NB4 (cell line): ENCODE measurements around the gene AP1M2.

Source experiments
- DNase-seq: peaks from one replicate; pipeline ENCODE4 v3.0.0; 2010; ENCODE audit warnings: low read depth
- H3K4me3 ChIP-seq: one replicate; pipeline ENCODE4 v1.5.1; 2011; ENCODE audit warnings: mild to moderate bottlenecking, low read depth, low read length, moderate library complexity
- CTCF ChIP-seq: IDR thresholded peaks from one replicate; pipeline ENCODE4 v1.5.1; 2012; ENCODE audit warnings: low read depth, low read length
- MAX ChIP-seq: IDR thresholded peaks from 2 replicates; pipeline ENCODE4 v1.6.1; 2011; ENCODE audit warnings: low read depth, low read length
- MYC ChIP-seq: IDR thresholded peaks from 2 replicates; pipeline ENCODE4 v1.6.1; 2011; ENCODE audit warnings: low read depth, low read length
- POLR2A ChIP-seq: IDR thresholded peaks from 2 replicates; pipeline ENCODE4 v1.6.1; 2011; ENCODE audit warnings: mild to moderate bottlenecking; ENCODE audit not compliant: insufficient read length; ENCODE audit errors: extremely low read depth

The AP1M2 gene

GRCh38 chr19:10625762-10626138 is 38.6 kb upstream of the AP1M2 start:
- TF ChIP-seq MYC (no peak), CTCF (no peak), MAX (no peak), POLR2A (no peak)
- no peak overlapping the region for H3K4me3 ChIP-seq
- DNase-seq: no peak

- TF ChIP-seq CTCF: no peak
- no peak for TF ChIP-seq MYC
- TF ChIP-seq POLR2A: no peak
- TF ChIP-seq MAX: no peak
- DNase-seq: no peak
- H3K4me3 ChIP-seq: no peak within 1 kb of the TSS
Measured at GRCh38 chr19:10625003-10625761, 38.1 kb upstream of the AP1M2 start, which contains the start of gene SLC44A2. Gene SLC44A2, plus strand, starts transcription at chr19:10625553. Its CDS starts 81 bp downstream, at chr19:10625634.

- no peak overlapping the region for H3K4me3 ChIP-seq
- TF ChIP-seq MYC (no peak), MAX (no peak), POLR2A (no peak), CTCF (no peak)
Measured at GRCh38 chr19:10624585-10624984, 37.5 kb upstream of the AP1M2 start.

GRCh38 chr19:10621966-10622365 is 34.9 kb upstream of the AP1M2 start:
- no peak overlapping the region for H3K4me3 ChIP-seq
- TF ChIP-seq MYC (no peak), CTCF (no peak), POLR2A (no peak), MAX (no peak)
- no peak for DNase-seq

More at GRCh38 chr19:10624585-10624984, 37.5 kb upstream of the AP1M2 start:
- no peak for DNase-seq

- TF ChIP-seq MYC (no peak), POLR2A (no peak), CTCF (no peak), MAX (no peak)
- H3K4me3 ChIP-seq: no peak overlapping the region
- no peak for DNase-seq
Measured at GRCh38 chr19:10620786-10621185, 33.7 kb upstream of the AP1M2 start.

GRCh38 chr19:10618846-10619245 is 31.7 kb upstream of the AP1M2 start:
- TF ChIP-seq POLR2A (no peak), MAX (no peak), CTCF (no peak), MYC (no peak)
- H3K4me3 ChIP-seq: no peak overlapping the region
- DNase-seq: no peak
